Stimulated activated memory B cell treated with anti-CD40 and anti-IgM and Interleukin-4, amounts not matched to agents 10 μg/mL and 1 μg/mL and 100 μg/mL, for 72 hours (primary cell): Measurements from ENCODE around the gene CASZ1.

ENCODE experiments used
- ATAC-seq: fragments of 150-1000 bp; cut with Tn5 transposase; 2 replicates; pipeline ENCODE4 v1.10.0; 2021
- H3K27ac Mint-ChIP-seq: one replicate; pipeline ENCODE4 v1.8.0; 2022; ENCODE audit warnings: mild to moderate bottlenecking, mixed read lengths
- H3K27me3 Mint-ChIP-seq: one replicate; pipeline ENCODE4 v1.8.0; 2022; ENCODE audit warnings: mixed read lengths
- H3K36me3 Mint-ChIP-seq: one replicate; pipeline ENCODE4 v1.8.0; 2022; ENCODE audit warnings: mixed read lengths
- H3K4me1 Mint-ChIP-seq: one replicate; pipeline ENCODE4 v1.8.0; 2022; ENCODE audit warnings: mixed read lengths
- H3K4me3 Mint-ChIP-seq: one replicate; pipeline ENCODE4 v1.8.0; 2022; ENCODE audit warnings: mild to moderate bottlenecking, moderate library complexity, mixed read lengths
- H3K9me3 Mint-ChIP-seq: one replicate; pipeline ENCODE4 v1.8.0; 2022; ENCODE audit warnings: mixed read lengths

Gene CASZ1

GRCh38 chr1:10593750-10594149, 202.7 kb downstream of the CASZ1 start:
- Mint-ChIP-seq H3K4me1 (peaks cover 13% of the 10 kb centered on the region), H3K9me3 (no peaks in the 10 kb centered on the region), H3K4me3 (no peak overlapping the region), H3K27ac (peak overlapping the region; percentile 41), H3K36me3 (peaks cover 7% of the 10 kb centered on the region), H3K27me3 (no peaks in the 10 kb centered on the region)
- ATAC-seq, result no peak

- ATAC-seq, result no peak
- Mint-ChIP-seq H3K27ac (no peak overlapping the region), H3K4me1 (peaks cover 13% of the 10 kb centered on the region), H3K27me3 (no peaks in the 10 kb centered on the region), H3K4me3 (no peak overlapping the region), H3K9me3 (no peaks in the 10 kb centered on the region), H3K36me3 (no peaks in the 10 kb centered on the region)
Measured at GRCh38 chr1:10592373-10592772, 204.1 kb downstream of the CASZ1 start.

GRCh38 chr1:10591010-10591409, 205.4 kb downstream of the CASZ1 start:
- no peak overlapping the region for H3K27ac Mint-ChIP-seq
- H3K36me3 Mint-ChIP-seq, result no peaks in the 10 kb centered on the region
- H3K9me3 Mint-ChIP-seq, result no peaks in the 10 kb centered on the region
- no peak for ATAC-seq
- peaks cover 13% of the 10 kb centered on the region for H3K4me1 Mint-ChIP-seq
- no peak overlapping the region for H3K4me3 Mint-ChIP-seq
- no peaks in the 10 kb centered on the region for H3K27me3 Mint-ChIP-seq

GRCh38 chr1:10589074-10589473, 207.4 kb downstream of the CASZ1 start:
- H3K36me3 Mint-ChIP-seq, result peaks cover 13% of the 10 kb centered on the region

GRCh38 chr1:10588640-10589039, 207.8 kb downstream of the CASZ1 start:
- H3K36me3 Mint-ChIP-seq, result peaks cover 18% of the 10 kb centered on the region
- H3K4me3 Mint-ChIP-seq, result no peak overlapping the region
- H3K9me3 Mint-ChIP-seq, result no peaks in the 10 kb centered on the region
- H3K27me3 Mint-ChIP-seq, result no peaks in the 10 kb centered on the region
- no peak overlapping the region for H3K27ac Mint-ChIP-seq
- no peak for ATAC-seq
- no peaks in the 10 kb centered on the region for H3K4me1 Mint-ChIP-seq

More at GRCh38 chr1:10589074-10589473, 207.4 kb downstream of the CASZ1 start:
- Mint-ChIP-seq H3K27ac (no peak overlapping the region), H3K9me3 (no peaks in the 10 kb centered on the region), H3K27me3 (no peaks in the 10 kb centered on the region), H3K4me3 (no peak overlapping the region), H3K4me1 (peaks cover under 1% of the 10 kb centered on the region)
- ATAC-seq, result no peak
